GM19035 (cell line): ENCODE results near the gene FRS2.

Experiments used
- ATAC-seq: cut with Tn5 transposase; IDR thresholded peaks from one replicate; pipeline ENCODE4 v1.9.1; 2021; ENCODE audit not compliant: unreplicated experiment

The FRS2 gene

GRCh38 chr12:69620921-69621320 is 150.7 kb downstream of the FRS2 start:
- ATAC-seq: no peak

GRCh38 chr12:69621551-69621950 is 151.4 kb downstream of the FRS2 start:
- ATAC-seq: no peak

DNA sequence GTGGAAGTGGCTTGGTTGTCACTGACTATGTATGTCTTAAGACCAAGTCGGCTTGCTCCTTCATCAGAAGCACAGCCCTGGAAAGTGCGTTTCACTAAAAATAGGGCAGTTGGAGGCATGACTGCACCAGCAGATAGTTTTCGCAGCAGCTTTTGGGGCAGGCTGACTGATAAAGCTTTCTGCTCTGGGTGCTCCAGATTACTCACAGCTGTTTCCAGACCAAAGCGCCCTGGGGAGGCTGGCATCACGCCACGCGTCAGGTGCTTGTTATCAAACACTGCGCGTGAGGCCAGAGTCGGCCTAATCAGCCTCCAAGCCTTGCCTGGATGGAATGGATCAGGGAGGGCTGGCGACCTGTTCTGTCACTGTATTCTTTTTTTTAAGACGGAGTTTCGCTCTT is 153.8 kb downstream of the FRS2 start:
- no peak for ATAC-seq

GRCh38 chr12:69627501-69627900 is 157.3 kb downstream of the FRS2 start:
- no peak for ATAC-seq
